Vagina (tissue), 2 donors: ENCODE data around the gene SLC1A2. TPM values are rescaled to one million over a fixed set of nuclear protein-coding genes. Genes with fewer than 3 reads are reported as not detected.

Experiments used
- DNase-seq, 2 donors: peaks; one replicate each; pipeline ENCODE4 v3.0.0-alpha.2; 2017; ENCODE audit errors: extremely low spot score in 2 of 2
- H3K27ac ChIP-seq: fragments of 200-600 bp; sonication (generic); one replicate; pipeline ENCODE4 v1.5.1; 2019
- H3K27me3 ChIP-seq: fragments of 200-600 bp; sonication (generic); one replicate; pipeline ENCODE4 v1.5.1; 2019
- H3K36me3 ChIP-seq, 2 donors: fragments of 200-600 bp; sonication (generic); one replicate each; pipeline ENCODE4 v1.5.1; 2017 to 2019
- H3K4me1 ChIP-seq: fragments of 200-600 bp; sonication (generic); one replicate; pipeline ENCODE4 v1.5.1; 2019
- H3K4me3 ChIP-seq, 2 donors: fragments of 200-600 bp; sonication (generic); 1 replicate in 1 of 2; 2 replicates in 1 of 2; pipeline ENCODE4 v1.5.1; 2016 to 2019
- H3K9me3 ChIP-seq: fragments of 200-600 bp; sonication (generic); one replicate; pipeline ENCODE4 v1.5.1; 2019
- CTCF ChIP-seq, 3 experiments: fragments of 450-650 bp in 2 of 3; fragments of 200-600 bp in 1 of 3; sonication (generic) in 1 of 3; IDR thresholded peaks; one replicate each; pipeline ENCODE4 v1.5.1; 2017 to 2019; ENCODE audit warnings: antibody characterized with exemption in 3 of 3, mild to moderate bottlenecking in 2 of 3, moderate library complexity in 2 of 3
- POLR2A ChIP-seq, 2 donors: fragments of 450-650 bp; IDR thresholded peaks; one replicate each; pipeline ENCODE4 v1.6.1; 2017; ENCODE audit warnings: antibody characterized with exemption in 2 of 2, mild to moderate bottlenecking in 2 of 2, moderate library complexity in 2 of 2
- POLR2AphosphoS5 ChIP-seq, 2 donors: sonication (generic); formaldehyde crosslinking; IDR thresholded peaks; one replicate each; pipeline ENCODE4 v1.9.0; 2017; ENCODE audit warnings: antibody characterized with exemption in 2 of 2, mild to moderate bottlenecking in 2 of 2, low read depth in 1 of 2; ENCODE audit not compliant: insufficient read depth in 1 of 2
- intact Hi-C: fragments of 100-400 bp; cut with DNase I; formaldehyde crosslinking; loops from one replicate; pipeline ENCODE4 v1.15.1; 2023
- total RNA-seq: library from RNA; depleted of rRNA; stranded (reverse); fragments of >200 nt; gene quantifications from one replicate; pipeline ENCODE4 v1.2.3, GENCODE V29; 2016

Gene SLC1A2
- total RNA-seq, 1 donor from 2014 or later: 4.7 TPM

- Histone ChIP-seq H3K36me3 (no peaks in the 10 kb centered on the region), H3K27ac (no peak overlapping the region), H3K4me1 (peaks cover 19% of the 10 kb centered on the region), H3K27me3 (no peaks in the 10 kb centered on the region), H3K4me3 (no peak overlapping the region), H3K9me3 (no peaks in the 10 kb centered on the region)
- intact Hi-C loops: no loop called here
- no peak for DNase-seq
- no peak for TF ChIP-seq POLR2AphosphoS5 (IDR thresholded peaks at IDR 0.05; ENCODE audit: insufficient read depth in 1 of 2, low read depth in 1 of 2)
- no peak for TF ChIP-seq POLR2A (IDR thresholded peaks at IDR 0.05)
- TF ChIP-seq CTCF (IDR thresholded peaks at IDR 0.05): no peak
These were observed 74.4 kb downstream of the SLC1A2 start for GRCh38 chr11:35344681-35345574.

GRCh38 chr11:35343033-35343598 lies 76.2 kb downstream of the SLC1A2 start:
- no peaks in the 10 kb centered on the region for H3K9me3 ChIP-seq
- no peaks in the 10 kb centered on the region for H3K27me3 ChIP-seq
- no peak overlapping the region for H3K4me3 ChIP-seq
- no peak for DNase-seq
- H3K27ac ChIP-seq: no peak overlapping the region
- intact Hi-C loops: no loop called here
- TF ChIP-seq CTCF (IDR thresholded peaks at IDR 0.05) (no peak), POLR2A (IDR thresholded peaks at IDR 0.05) (no peak), POLR2AphosphoS5 (IDR thresholded peaks at IDR 0.05; ENCODE audit: insufficient read depth in 1 of 2, low read depth in 1 of 2) (no peak)
- no peaks in the 10 kb centered on the region for H3K36me3 ChIP-seq
- H3K4me1 ChIP-seq: peaks cover 18% of the 10 kb centered on the region

GRCh38 chr11:35340715-35341114 lies 78.6 kb downstream of the SLC1A2 start:
- DNase-seq: no peak
- no peaks in the 10 kb centered on the region for H3K4me1 ChIP-seq
- intact Hi-C loops: no loop called here
- no peaks in the 10 kb centered on the region for H3K9me3 ChIP-seq
- H3K36me3 ChIP-seq: no peaks in the 10 kb centered on the region
- H3K27ac ChIP-seq: no peak overlapping the region
- no peak for TF ChIP-seq CTCF (IDR thresholded peaks at IDR 0.05)
- no peak for TF ChIP-seq POLR2A (IDR thresholded peaks at IDR 0.05)
- no peak for TF ChIP-seq POLR2AphosphoS5 (IDR thresholded peaks at IDR 0.05; ENCODE audit: insufficient read depth in 1 of 2, low read depth in 1 of 2)
- no peak overlapping the region for H3K4me3 ChIP-seq
- no peaks in the 10 kb centered on the region for H3K27me3 ChIP-seq

GRCh38 chr11:35340071-35340470 lies 79.3 kb downstream of the SLC1A2 start:
- no peak overlapping the region for H3K4me3 ChIP-seq

More at GRCh38 chr11:35340071-35340470, 79.3 kb downstream of the SLC1A2 start:
- H3K27me3 ChIP-seq: no peaks in the 10 kb centered on the region
- intact Hi-C loops: no loop called here
- no peak overlapping the region for H3K27ac ChIP-seq
- H3K9me3 ChIP-seq: no peaks in the 10 kb centered on the region
- TF ChIP-seq POLR2AphosphoS5 (IDR thresholded peaks at IDR 0.05; ENCODE audit: insufficient read depth in 1 of 2, low read depth in 1 of 2) (no peak), CTCF (IDR thresholded peaks at IDR 0.05) (no peak), POLR2A (IDR thresholded peaks at IDR 0.05) (no peak)
- no peaks in the 10 kb centered on the region for H3K36me3 ChIP-seq
- no peaks in the 10 kb centered on the region for H3K4me1 ChIP-seq
- no peak for DNase-seq
